Activated CD8-positive, alpha-beta T cell treated with anti-CD3 and anti-CD28 coated beads, Interleukin-2, amount 10 ng/mL, durations not matched to agents 7 days and 5 days (primary cell): Measurements from ENCODE around the gene COG3. TPM values are rescaled to one million over a fixed set of nuclear protein-coding genes. Genes with fewer than 3 reads are reported as not detected.

Experiments
- ATAC-seq: fragments of 150-1000 bp; cut with Tn5 transposase; one replicate; pipeline ENCODE4 v1.10.0; 2021; ENCODE audit warnings: moderate library complexity
- CTCF ChIA-PET: fragments of 350-600 bp; sonication (Branson Sonifier 250); formaldehyde crosslinking; loops from one replicate; lab custom pipeline; 2021; ENCODE audit warnings: antibody characterized with exemption; lab: Charles Lee
- POLR2A ChIA-PET: fragments of 350-600 bp; sonication (Branson Sonifier 250); formaldehyde crosslinking; loops from one replicate; lab custom pipeline; 2021; ENCODE audit warnings: antibody characterized with exemption; lab: Charles Lee
- DNase-seq: peaks from one replicate; pipeline ENCODE4 v3.0.0-alpha.2; 2020
- H3K27ac Mint-ChIP-seq: one replicate; pipeline ENCODE4 v1.8.0; 2021; ENCODE audit warnings: mild to moderate bottlenecking, mixed read lengths
- H3K27me3 Mint-ChIP-seq: one replicate; pipeline ENCODE4 v1.8.0; 2021; ENCODE audit warnings: low read depth, mixed read lengths
- H3K36me3 Mint-ChIP-seq: one replicate; pipeline ENCODE4 v1.8.0; 2021; ENCODE audit warnings: low read depth, mixed read lengths
- H3K4me1 Mint-ChIP-seq: one replicate; pipeline ENCODE4 v1.8.0; 2021; ENCODE audit warnings: low read depth, mixed read lengths
- H3K4me3 Mint-ChIP-seq: one replicate; pipeline ENCODE4 v1.8.0; 2021; ENCODE audit warnings: mild to moderate bottlenecking, mixed read lengths
- H3K9me3 Mint-ChIP-seq: one replicate; pipeline ENCODE4 v1.8.0; 2022; ENCODE audit warnings: mixed read lengths; ENCODE audit not compliant: insufficient read depth
- total RNA-seq, 2 experiments: library from RNA; stranded (reverse); gene quantifications; one replicate each; pipeline ENCODE4 v1.2.3, GENCODE V29; 2021

The COG3 gene
- total RNA-seq, 2 experiments from 2014 or later, result 22.0 to 23.1 TPM

DNA sequence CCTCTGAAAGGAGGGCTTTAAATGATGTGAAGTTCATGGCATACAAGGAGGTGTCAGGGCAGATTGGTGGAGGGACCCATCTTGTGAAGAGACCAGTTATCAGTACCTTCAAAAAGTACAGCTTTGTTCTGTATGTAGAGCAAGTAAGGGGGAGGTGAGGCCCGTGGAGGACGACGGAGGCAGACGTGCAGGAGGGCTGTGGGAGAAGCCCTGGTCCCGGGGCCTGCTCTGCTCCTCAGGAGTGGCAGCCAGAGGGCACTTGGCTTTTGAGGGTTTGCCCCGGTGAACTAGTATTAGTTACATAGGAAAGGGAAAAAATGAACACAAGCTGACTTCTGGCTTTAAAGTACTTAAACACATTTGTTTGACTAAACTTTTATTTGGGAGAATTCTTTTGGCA is 42.1 kb downstream of the COG3 start:
- POLR2A ChIA-PET, result no interaction called here
- H3K27me3 Mint-ChIP-seq, result no peaks in the 10 kb centered on the region
- CTCF ChIA-PET, result interaction anchor here (1.5 kb wide), 1 partner anchor 108 kb away, joined by 3 read pairs; no protein-coding TSS in a partner anchor
- peaks cover 56% of the 10 kb centered on the region for H3K36me3 Mint-ChIP-seq
- H3K9me3 Mint-ChIP-seq, result no peaks in the 10 kb centered on the region
- DNase-seq (no peak), ATAC-seq (no peak)
- H3K4me3 Mint-ChIP-seq, result no peak overlapping the region
- peaks cover 2% of the 10 kb centered on the region for H3K4me1 Mint-ChIP-seq
- H3K27ac Mint-ChIP-seq, result no peak overlapping the region

DNA sequence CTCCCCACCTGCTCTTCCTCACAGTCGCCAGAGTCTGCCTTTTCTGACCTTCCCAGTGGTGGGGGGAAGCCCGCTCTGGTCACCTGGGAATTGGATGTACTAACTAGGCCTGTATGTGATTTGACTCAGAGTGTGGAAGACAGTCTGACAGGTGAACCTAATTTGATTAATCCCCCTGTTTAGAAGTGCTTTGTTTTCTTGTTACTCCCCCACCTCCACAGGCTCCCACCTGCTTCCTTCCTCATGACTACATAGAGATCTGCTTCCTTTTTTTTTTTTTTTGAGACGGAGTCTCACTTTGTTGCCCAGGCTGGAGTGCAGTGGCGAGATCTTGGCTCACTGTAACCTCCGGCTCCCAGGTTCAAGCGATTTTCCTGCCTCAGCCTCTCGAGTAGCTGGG is 44.0 kb downstream of the COG3 start:
- H3K27me3 Mint-ChIP-seq, result no peaks in the 10 kb centered on the region
- peak overlapping the region; percentile 41 for H3K27ac Mint-ChIP-seq
- ChIA-PET POLR2A (no interaction called here), CTCF (interaction anchor here (1.0 kb wide), 1 partner anchor 618 kb away, joined by 3 read pairs; no protein-coding TSS in a partner anchor)
- no peak overlapping the region for H3K4me3 Mint-ChIP-seq
- DNase-seq (no peak), ATAC-seq (no peak)
- peaks cover 5% of the 10 kb centered on the region for H3K4me1 Mint-ChIP-seq
- no peaks in the 10 kb centered on the region for H3K9me3 Mint-ChIP-seq
- peaks cover 53% of the 10 kb centered on the region for H3K36me3 Mint-ChIP-seq

DNA sequence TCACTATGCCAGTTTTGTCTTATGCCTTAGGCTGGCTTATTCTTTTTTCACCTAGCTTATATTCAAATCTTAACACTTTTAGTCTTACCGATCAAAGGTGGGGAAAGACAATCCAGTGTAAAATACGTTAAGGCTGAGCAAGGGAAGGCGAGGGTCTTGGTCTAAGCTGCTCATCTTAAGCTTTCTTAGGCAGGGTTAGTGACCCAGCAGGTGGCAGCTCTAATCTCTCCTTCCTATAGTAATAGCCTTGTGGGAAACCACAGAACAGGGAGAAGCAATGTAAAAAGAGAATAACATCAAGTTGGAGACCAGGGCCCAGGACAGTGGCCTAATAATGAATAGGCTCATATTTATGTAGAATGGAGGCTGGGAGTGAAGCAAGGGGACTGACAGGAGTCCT is 45.9 kb downstream of the COG3 start:
- Mint-ChIP-seq H3K36me3 (peaks cover 53% of the 10 kb centered on the region), H3K27me3 (no peaks in the 10 kb centered on the region), H3K27ac (no peak overlapping the region), H3K4me1 (peaks cover 5% of the 10 kb centered on the region), H3K9me3 (no peaks in the 10 kb centered on the region), H3K4me3 (no peak overlapping the region)
- ATAC-seq (no peak), DNase-seq (no peak)
- ChIA-PET POLR2A (no interaction called here), CTCF (interaction anchor here (0.8 kb wide), 1 partner anchor 218 kb away, joined by 4 read pairs; no protein-coding TSS in a partner anchor)

DNA sequence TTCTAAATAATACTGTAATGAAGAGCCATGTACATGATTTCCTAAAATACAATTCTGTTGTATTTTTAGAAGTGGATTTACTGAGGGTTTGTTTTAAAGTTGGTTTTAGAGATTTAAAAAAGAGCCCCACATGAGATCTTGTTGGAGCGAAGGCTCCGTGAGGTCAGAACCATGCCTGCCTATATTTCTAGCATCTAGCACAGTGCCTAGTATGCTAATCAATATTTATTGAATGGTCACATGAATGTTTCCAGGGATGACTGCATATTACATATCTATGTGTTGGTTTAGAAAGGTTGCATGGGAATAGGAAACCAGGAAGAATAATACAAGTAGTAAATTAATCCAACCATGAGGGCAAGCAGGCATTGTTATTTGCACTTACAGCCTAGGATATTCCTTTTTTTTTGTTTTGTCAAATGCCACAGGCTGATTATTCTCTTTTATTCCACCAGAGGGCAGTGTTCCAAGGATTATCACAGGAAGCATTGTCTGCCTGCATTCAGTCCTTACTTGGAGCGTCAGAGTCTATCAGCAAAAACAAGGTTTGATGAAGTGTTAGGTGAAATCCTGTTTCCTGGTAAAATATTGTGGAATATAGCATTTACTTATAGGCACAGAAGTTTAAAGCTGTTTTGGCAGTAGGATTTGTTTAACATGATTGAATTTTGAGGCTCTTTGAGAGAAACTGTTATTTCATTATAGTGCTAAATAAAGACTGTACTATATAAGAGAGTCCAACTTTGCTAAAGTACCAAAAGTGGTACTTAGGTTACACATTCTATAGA is 46.8 kb downstream of the COG3 start:
- Mint-ChIP-seq H3K4me1 (peaks cover 5% of the 10 kb centered on the region), H3K27ac (no peak overlapping the region), H3K27me3 (no peaks in the 10 kb centered on the region), H3K36me3 (peaks cover 52% of the 10 kb centered on the region), H3K4me3 (no peak overlapping the region), H3K9me3 (no peaks in the 10 kb centered on the region)
- peak; percentile 52 for DNase-seq
- ChIA-PET CTCF (interaction anchor here (0.7 to 1.5 kb wide), 8 partner anchors 9 to 810 kb away, joined by 3 to 5 read pairs (median 4); partner anchors contain the start of gene COG3), POLR2A (no interaction called here)
- peak; percentile 76 for ATAC-seq

DNA sequence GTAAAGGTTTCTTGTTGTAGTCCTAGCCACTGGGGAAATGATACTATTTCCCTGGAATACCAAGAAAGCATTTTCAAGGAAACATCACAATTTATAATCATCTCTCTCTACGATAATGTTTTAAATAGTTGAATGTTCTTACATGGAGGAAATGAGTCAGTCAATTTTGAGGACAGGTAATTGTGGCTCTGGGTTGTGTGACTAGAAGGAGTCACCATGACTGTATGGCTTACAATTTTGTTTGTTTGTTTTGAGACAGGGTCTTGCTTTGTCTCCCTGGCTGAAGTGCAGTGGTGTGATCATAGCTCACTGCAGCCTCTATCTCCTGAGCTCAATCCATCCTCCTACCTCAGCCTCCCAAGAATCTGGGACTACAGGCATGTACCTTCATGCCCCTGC is 47.4 kb downstream of the COG3 start:
- no peak for ATAC-seq
- Mint-ChIP-seq H3K27me3 (no peaks in the 10 kb centered on the region), H3K9me3 (no peaks in the 10 kb centered on the region), H3K36me3 (peaks cover 52% of the 10 kb centered on the region), H3K27ac (peak overlapping the region; percentile 52), H3K4me3 (no peak overlapping the region), H3K4me1 (peaks cover 5% of the 10 kb centered on the region)
- DNase-seq, result no peak
- ChIA-PET POLR2A (no interaction called here), CTCF (interaction anchor here (0.7 to 1.9 kb wide), 9 partner anchors 9 to 809 kb away, joined by 3 to 6 read pairs (median 4); partner anchors contain the start of gene COG3)

DNA sequence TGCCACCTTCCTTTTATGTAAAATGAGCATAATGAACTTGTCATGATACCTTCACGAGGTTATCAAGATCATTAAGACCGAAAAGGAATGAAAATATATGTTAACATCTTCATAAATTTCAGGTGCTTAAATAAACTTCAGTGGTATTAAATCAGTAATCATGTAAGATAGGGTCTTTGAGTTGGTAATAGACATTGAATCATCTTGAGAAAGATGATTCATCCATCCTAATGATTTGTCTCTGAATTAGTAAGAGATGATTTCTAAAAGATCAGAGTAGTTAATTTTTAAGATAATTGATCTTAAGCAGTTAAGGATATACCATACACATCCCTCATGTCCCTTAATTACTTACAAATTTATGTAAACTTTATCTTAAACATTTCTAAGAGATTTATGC is 52.0 kb downstream of the COG3 start:
- no peak overlapping the region for H3K4me3 Mint-ChIP-seq
- peaks cover 56% of the 10 kb centered on the region for H3K36me3 Mint-ChIP-seq

DNA sequence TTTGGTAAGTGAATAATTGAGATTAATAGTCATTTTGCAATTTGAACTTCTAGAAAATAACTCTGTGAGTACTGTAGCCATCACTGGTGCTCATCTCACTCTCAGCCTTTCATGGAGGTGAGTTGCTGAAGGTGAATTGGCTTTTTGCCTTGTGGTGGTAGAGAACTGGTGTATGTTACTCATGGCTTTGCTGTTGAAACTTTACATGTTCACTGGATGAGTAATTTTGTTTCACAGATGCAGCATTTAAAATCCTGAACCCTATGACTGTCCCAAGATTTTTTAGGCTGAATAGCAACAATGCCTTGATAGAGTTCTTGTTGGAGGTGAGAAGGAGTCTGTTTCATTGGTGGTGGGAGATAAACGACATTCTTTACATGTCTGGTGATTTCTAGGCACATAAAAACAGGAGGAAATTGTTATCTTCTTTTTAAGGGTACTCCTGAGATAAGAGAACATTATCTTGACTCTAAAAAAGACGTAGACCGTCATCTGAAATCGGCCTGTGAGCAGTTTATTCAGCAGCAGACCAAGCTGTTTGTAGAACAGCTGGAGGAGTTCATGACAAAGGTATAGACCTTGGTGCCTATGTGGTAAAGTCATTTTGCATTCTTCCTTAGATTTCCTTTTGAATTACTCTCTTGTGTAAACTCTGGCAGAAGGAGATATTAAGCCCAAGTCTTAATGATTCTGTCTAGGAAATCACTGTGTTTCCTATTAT is 53.9 kb downstream of the COG3 start:
- no peak overlapping the region for H3K27ac Mint-ChIP-seq

More for the DNA sequence above, 52.0 kb downstream of the COG3 start:
- no peak for ATAC-seq
- Mint-ChIP-seq H3K27ac (no peak overlapping the region), H3K27me3 (no peaks in the 10 kb centered on the region), H3K4me1 (peaks cover 16% of the 10 kb centered on the region), H3K9me3 (no peaks in the 10 kb centered on the region)
- DNase-seq, result no peak
- ChIA-PET POLR2A (no interaction called here), CTCF (no interaction called here)

DNA sequence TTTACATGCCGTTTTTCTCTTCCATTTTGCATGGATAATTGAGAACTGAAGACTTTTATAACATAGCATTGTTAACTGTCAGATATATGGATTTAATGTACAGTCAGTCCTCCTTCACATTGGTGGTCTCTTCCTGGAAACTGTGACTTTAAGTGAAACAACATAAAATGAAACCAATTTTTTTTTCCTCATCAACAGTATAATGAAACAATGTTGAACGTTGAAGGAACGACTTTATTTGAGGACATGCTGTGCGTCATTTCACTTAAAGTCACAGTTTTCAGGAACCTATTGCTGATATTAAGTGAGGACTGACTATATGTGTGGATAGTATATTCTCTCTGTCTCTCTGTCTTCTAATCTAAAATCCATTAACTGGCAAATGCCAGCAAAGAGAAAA is 54.8 kb downstream of the COG3 start:
- peaks cover 13% of the 10 kb centered on the region for H3K4me1 Mint-ChIP-seq
- no peak for ATAC-seq
- H3K36me3 Mint-ChIP-seq, result peaks cover 59% of the 10 kb centered on the region
- H3K4me3 Mint-ChIP-seq, result no peak overlapping the region
- no peak for DNase-seq
- ChIA-PET POLR2A (interaction anchor here (0.6 kb wide), 1 partner anchor 304 kb away, joined by 3 read pairs; no protein-coding TSS in a partner anchor), CTCF (no interaction called here)
- no peaks in the 10 kb centered on the region for H3K27me3 Mint-ChIP-seq
- peak overlapping the region; percentile 35 for H3K27ac Mint-ChIP-seq
- no peaks in the 10 kb centered on the region for H3K9me3 Mint-ChIP-seq

More for the DNA sequence above, 53.9 kb downstream of the COG3 start:
- H3K9me3 Mint-ChIP-seq, result no peaks in the 10 kb centered on the region
- H3K4me1 Mint-ChIP-seq, result peaks cover 13% of the 10 kb centered on the region
- ChIA-PET CTCF (no interaction called here), POLR2A (interaction anchor here (0.6 kb wide), 1 partner anchor 305 kb away, joined by 3 read pairs; no protein-coding TSS in a partner anchor)
- DNase-seq (no peak), ATAC-seq (no peak)
- no peak overlapping the region for H3K4me3 Mint-ChIP-seq
- no peaks in the 10 kb centered on the region for H3K27me3 Mint-ChIP-seq
- H3K36me3 Mint-ChIP-seq, result peaks cover 59% of the 10 kb centered on the region

DNA sequence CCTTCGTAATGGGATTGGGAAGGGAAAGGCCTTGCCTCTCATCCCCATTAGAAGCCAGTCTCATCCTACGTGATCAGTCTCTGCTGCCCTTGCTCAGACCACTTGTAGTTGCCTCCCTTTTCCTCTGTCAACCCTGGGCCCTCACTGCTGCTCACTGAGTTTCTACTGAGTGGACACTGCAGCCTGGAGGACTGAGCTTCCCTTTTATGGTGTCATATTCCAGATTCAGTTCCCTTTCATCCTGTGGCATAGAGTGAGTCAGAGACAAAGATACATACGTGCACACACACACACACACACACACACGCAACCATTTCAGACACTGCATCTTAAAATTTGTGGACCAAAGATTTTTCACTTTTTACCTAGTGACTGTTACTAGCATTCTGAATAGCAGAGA is 56.6 kb downstream of the COG3 start:
- Mint-ChIP-seq H3K27me3 (no peaks in the 10 kb centered on the region), H3K9me3 (no peaks in the 10 kb centered on the region), H3K4me1 (peaks cover 13% of the 10 kb centered on the region), H3K36me3 (peaks cover 60% of the 10 kb centered on the region), H3K4me3 (no peak overlapping the region), H3K27ac (no peak overlapping the region)
- ATAC-seq (no peak), DNase-seq (no peak)
- CTCF ChIA-PET, result interaction anchor here (1.3 kb wide), 1 partner anchor 9 kb away, joined by 5 read pairs; no protein-coding TSS in a partner anchor
- POLR2A ChIA-PET, result no interaction called here

DNA sequence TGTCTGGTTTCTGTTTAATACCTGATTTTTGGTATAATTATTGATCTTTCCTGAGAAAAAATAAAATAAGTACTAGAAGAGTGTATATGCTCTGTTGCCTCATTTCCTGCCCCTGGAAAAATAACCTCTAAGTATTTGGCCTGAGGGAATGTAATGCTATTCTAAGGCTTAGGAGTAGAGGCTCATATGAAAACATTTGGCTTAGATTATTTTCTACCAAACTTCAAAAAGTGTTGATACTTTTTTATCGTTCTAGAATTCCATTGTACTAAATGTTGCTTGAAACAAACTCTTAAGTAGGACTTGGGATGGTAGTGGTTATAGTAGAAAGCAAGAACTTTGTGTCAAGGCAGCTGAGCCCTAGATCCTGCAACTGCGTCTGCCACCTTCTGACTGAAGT is 57.8 kb downstream of the COG3 start:
- ChIA-PET CTCF (no interaction called here), POLR2A (no interaction called here)
- Mint-ChIP-seq H3K27ac (no peak overlapping the region), H3K27me3 (no peaks in the 10 kb centered on the region), H3K4me3 (no peak overlapping the region), H3K4me1 (peaks cover 13% of the 10 kb centered on the region), H3K36me3 (peaks cover 57% of the 10 kb centered on the region), H3K9me3 (no peaks in the 10 kb centered on the region)
- no peak for ATAC-seq
- DNase-seq, result no peak

DNA sequence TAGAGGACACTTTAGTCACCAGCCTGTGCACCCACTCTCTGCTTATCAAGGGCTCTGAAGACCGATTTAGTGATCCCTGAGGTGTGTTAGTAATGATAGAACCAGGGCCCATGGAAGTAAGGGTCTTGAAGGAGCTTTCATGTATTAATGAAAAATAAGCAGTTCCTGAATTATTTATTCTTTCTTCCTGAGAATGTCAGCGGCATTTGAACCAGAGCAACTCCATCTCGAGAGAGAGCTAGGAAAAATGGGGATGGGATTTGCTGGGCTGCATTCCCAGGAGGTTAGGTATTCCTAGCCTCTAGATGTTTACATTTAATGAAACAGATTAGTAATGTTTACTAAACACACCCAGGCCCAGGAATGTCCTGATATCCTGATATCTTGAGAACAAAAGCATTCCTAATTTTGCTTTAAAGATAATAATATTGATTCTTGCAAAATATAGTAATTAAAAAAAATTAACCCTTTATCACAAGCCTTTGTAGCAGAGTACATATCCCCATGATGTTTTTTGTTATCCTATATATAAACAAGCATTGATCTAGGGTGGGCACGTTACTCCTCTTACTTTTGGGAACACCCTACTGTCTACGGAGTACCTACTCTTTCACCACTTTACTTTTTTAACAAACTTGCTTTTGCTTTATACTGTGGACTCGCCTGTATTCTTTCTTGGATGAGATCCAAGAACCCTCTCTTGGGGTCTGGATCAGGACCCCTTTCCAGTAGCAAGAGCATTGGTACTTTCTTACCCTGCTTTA is 63.1 kb downstream of the COG3 start:
- CTCF ChIA-PET, result no interaction called here

More for the DNA sequence above, 63.1 kb downstream of the COG3 start:
- no peaks in the 10 kb centered on the region for H3K4me1 Mint-ChIP-seq
- no peak for DNase-seq
- POLR2A ChIA-PET, result no interaction called here
- no peaks in the 10 kb centered on the region for H3K9me3 Mint-ChIP-seq
- ATAC-seq, result no peak
- H3K27me3 Mint-ChIP-seq, result no peaks in the 10 kb centered on the region
- H3K27ac Mint-ChIP-seq, result no peak overlapping the region
- no peak overlapping the region for H3K4me3 Mint-ChIP-seq
- H3K36me3 Mint-ChIP-seq, result peaks cover 37% of the 10 kb centered on the region
